Skin epidermis (tissue), 12 donors: ENCODE measurements around the gene GJC3.

Experiments
- H3K27ac ChIP-seq, 21 experiments: fragments of 200-600 bp; sonication (generic) in 11 of 21; one replicate each; pipeline ENCODE4 v1.5.0; 2020; ENCODE audit warnings: mild to moderate bottlenecking in 3 of 21, inconsistent platforms in 2 of 21, moderate library complexity in 2 of 21
- H3K4me3 ChIP-seq, 7 experiments: fragments of 200-600 bp; sonication (generic) in 2 of 7; one replicate each; pipeline ENCODE4 v1.5.0; 2020; ENCODE audit warnings: inconsistent platforms in 2 of 7, mild to moderate bottlenecking in 2 of 7, moderate library complexity in 1 of 7

The GJC3 gene

DNA sequence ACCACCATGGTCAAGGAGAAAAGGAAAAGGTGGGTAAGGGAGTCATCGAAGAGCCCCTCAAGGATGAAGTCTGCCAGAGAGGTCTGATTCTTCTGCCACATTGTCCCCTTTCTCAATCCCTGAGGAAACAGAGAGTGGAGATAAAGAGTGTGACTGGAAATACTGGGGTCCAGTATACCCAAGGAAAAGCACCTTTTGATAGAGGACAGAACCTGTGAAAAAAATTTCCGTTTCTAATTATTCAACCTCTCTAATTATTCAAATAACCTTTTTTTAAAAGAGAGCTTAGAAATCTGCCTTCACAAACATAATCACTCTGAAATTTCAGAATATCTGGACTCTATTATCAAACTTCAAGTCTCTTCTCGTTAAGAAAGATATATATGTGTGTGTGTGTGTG is 52.5 kb downstream of the GJC3 start, which contains the start of gene OR2AE1:
Gene OR2AE1 (minus strand): TSS at position 101 of the 400 bp plus-strand sequence. CDS start 0 bp downstream, at position 101.
- H3K4me3 ChIP-seq, result no peak within 1 kb of the TSS
- no peak within 1 kb of the TSS for H3K27ac ChIP-seq

DNA sequence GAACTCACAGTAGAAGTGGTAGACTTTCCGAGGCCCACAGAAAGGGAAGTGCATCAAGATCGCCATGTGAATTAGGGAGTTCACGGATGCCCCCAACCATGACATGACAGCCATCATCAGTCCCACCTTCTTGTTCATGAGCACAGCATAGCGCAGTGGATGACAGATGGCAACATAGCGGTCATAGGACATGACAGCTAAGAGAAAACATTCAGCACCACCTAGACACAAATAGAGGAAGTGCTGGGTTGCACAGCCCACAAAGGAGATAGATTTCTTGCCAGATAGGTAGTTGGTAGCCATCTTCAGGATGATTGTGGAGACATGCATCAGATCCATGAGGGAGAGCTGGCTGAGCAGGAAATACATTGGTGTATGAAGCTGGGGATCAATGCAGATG is 52.9 kb downstream of the GJC3 start:
- Histone ChIP-seq H3K27ac (no peak overlapping the region), H3K4me3 (no peak overlapping the region)
